ENCODE data around the gene RANBP1.

The RANBP1 gene

DNA sequence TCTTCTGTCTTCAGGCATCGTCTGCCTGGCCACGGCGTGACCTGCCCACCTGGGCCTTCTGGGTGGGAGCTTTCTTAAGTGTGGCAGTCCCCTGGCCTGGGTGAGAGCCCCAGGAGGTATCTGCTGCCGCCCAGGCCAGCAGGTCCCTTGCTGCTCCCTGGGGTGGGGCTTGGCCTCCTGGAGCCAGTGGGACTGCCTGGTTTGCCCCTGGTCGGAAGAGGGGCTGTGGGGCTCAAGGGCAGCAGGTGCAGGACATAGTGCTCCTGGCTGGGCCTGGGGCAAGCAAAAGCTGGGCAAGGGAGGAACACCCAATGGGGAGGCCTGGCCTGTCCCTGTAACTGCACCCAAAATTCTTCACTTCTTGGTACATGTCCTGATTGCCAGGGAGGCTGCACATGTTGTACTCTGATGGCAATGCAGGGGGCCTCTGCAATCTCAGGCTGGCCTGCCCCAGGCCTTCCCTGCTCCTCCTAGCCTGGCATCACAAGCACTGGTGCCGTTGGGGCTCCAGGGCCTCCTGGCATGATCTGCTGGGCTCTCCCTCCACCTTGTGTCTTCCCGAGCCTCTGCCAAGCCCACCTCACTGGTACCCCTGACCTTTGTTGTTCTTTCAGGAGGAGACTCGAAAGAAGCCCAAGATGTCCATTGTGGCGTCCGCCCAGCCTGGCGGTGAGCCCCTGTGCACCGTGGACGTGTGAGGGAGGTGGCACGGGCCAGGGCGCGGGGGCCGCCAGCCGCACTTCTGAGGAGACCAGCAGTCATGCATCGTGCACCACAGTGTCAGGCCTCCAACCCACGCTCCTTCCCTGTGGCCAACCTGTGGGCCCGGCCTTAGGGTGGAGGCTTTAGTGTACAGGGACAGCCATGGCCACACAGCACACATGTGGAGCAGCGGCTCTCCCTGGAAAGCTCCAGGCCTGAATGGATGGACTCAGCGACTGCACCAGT is 6.2 kb upstream of the RANBP1 start:
- no peak for DNase-seq

DNA sequence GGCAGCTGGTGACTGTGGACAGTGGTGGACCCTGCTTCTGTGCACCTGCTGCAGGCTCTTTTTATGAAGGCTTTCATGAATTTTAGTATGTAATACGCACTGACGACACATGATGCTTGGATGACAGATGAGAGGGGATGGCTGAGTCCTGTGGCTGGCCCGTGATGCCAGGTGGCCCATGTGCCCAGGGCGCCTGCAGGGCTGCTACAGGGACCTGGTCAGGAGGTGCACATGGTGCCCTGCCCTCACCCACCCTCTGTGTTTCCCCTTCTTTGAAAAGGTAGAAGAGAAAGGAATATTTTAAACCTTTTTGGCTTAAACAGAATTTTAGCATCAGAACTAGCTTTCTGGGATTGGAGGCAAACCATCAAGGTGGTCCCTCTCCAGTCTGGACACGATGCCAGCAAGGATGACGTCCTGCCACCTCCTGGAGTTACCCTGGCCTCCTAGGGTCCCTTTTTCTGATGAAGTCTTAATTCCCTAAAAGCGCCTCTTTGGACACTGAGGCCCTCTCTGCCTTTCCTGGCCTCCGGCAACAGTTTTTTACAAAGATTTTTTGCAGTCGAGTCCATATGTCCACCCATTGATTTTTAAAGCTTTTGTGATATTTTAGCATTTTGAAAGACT is 5.4 kb upstream of the RANBP1 start:
- DNase-seq = no peak

DNA sequence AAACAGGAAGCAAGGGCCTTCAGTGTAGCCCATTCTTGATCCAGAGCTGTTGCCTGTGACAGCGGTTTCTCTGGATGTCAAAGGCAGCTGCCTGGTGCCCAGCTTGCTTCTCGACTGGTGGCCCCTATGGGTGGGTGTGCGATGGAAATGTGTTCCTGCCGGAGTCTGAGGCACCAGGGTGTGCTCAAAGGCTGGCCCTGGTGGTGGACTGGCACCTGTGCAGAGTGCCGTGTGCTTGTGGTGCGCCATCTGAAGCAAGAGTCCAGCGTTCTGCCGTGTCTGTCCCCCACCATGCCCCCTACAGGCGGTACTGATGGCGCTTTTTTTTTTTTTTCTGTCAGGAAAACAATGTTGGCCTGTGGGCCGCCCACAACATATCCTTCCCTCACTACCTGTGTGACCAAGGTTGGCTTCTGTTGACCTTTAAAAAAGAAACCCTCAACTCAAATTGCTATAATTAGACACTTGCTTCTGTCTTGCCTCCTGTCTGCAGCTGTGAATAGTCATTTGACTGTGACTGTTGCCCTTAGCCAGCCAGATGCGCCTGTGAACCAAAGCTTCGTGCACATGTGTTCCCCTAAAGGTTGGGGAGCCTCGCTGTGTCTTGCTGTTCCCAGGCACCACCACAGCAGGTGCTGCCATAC is 4.7 kb upstream of the RANBP1 start:
- DNase-seq = peak; percentile 4

GRCh38 chr22:20111689-20112622 is 3.9 kb upstream of the RANBP1 start:
- no peak for DNase-seq

DNA sequence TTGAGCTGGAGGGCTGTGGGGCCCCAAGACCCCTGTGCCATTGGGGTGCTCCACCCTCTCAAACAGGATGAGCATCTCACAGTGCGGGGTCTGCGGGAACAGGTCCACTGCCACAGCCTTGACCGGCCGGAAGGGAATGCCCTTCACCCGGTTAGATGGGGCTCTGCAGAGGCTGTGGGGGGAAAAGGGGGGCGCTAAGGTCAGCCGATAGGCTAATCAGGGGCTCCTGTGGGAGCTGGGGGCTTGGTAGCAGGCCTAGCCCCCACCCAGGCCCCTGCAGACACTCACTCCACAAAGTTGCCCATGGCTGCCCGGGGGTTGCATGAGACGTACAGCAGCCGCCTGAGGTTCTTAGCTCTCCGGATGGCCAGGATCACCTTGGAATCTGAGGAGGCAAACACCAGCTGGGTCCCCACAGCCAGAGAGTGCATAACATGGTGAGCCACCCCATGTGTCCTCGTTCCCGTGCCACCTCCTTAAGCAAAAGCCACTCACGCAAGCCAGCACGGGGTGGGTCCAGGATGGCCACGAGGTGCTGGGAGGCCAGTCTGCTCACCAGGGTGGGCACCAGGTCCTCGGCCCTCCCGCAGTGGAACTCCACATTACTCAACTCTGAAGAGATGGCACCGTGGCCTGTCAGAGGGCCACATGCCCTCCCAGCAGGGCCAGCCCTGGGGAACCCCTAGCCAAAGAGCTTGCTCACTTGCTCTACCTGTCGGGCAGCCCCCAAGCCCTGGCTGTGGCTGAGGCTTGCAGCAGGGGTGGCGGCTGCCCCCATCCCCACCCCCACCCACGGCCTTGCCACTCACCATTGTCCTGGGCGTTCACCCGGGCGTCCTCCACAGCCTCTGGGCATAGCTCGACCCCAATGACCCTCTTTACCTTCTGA is 3.0 kb upstream of the RANBP1 start:
- no peak for DNase-seq

DNA sequence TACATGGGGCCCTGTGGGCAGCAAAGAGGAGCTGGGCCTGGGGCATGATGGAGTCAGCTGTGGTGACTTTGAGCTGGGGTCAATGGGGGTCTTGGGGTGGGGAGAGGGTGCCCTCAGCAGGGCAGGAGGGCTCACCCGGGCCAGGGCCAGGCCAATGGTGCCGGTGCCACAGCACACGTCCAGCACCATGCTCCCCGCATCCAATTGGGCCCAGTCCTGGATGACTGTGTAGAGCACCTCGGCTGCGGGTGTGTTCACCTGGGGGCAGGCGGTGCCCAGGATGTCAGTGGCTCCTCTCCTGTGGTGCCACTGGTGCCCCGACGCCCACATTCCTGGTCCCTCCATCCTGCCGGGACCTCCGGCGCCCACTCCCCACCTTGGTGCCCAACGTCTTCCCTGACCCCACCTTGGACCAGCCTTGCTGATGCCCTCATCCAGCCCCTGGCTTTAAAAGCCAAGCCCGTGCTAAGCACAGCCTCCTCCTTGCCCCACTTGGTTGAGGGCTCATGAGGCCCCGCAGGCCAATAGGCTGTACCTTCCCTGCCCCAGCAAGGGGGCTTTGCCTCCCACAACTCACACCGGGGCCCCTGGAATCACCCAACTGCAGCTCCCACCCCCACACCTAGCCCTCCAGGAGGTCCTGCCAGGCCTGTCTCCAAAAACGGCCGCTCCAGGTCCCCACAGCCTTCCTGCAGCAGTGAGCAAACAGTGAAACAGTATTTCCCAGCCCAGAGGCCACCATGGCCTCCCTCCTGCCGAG is 2.2 kb upstream of the RANBP1 start:
- DNase-seq = no peak

DNA sequence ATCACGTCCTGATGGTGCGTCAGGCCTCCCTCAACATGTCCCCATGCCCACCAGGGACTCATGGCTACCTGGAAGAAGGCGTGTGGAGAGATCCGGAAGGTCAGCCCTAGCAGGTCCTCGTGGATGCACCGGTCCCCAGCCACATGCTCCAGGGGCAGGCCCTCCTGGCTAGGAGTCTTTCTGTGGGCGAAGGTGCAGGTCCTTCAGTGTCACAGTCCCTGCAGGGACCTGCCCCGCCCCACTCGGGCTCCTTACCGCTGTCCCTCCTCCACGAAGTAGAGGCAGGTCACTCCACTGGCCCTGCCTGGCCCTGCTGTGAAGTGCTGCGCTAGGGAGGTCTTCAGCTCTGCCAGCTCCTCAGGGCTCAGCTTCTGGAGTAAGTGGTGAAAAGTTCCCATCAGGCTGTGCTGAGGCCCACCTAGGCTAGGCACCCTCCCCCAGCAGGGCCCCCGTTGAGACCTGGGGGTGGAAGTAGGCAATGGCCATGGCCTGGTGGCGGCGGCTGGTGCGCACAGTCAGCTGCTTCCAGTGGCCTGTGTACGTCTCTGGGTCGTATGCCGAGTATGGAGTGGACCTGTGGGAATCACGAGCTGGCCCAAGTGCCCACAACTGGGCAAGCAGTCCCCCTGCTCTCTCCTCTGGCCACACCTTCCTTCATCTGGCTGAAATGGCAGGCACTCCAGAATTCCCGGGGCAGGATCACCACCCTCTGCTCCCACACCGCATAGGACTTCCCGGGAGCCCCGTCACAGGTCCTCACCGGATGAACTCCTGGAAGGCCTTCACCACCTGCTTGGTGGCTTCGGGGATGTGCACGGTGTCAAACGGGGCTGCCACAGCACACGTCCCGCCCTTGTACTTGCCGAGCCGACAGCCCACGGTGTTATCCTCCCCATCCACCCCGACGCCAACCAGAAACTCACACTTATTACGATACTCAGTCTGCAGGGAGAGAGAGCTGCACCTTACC is 1.1 kb upstream of the RANBP1 start:
- no peak for DNase-seq

DNA sequence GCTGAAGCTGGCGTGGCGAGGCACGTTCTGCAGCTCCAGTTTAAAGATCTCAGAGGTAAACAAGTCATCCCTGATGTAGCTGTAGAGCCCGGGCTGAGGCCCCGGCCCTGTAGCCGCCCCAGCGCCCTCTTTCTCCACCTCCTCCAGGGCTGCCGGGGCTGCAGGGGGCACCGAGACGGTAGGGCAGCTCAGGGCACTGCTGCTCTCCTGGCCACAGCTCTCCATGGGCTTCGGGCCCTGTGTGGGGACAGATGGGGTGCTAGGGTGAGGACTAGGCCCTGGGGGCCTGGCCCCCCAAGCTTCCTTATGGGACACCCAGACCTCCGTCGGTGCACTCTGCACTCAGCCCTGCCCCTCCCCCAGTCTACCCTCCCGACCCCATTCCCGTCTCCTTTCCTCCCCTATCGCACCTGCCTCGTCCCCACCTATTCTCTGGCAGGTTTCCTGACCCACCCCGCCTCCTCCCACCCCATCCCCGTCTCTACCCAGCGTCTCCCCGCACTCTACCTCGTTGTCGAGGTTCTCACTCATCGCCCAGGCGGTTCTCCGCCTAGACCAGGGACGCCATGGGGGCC is 559 bp downstream of the RANBP1 start:
- no peak for DNase-seq

DNA sequence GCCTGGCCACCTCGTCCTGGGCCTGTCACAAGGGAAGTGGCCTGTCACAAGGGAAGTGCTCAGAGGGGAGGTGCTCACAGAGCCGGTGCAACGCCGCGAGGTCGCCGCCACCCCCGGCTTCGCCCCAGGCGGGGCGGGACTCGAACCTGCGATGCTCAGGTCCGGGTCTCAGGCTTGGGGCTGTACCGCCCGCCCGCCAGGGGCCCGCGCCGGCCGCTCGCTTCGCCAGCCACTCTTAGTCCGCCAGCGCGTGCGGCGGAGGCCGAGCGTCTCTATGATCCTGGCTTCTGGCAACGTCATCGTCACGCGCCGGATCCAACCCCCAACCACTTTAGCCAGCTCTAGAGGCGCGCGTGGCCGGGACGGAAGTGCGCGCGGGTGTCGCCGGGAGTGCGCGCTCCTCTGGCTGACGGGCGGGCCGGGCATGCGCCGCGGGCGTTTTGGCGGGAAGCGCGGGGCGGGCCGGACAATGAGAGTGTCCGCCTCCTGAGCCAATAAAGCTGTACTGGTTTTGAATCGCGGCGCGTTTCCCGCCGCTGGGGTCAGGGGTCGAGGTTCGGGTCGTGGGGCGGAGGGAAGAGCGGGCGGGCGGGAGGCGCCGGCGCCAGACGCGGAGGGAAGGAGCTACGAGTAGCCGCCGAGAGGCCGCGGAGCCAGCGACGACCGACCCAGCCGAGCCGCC is 1.2 kb downstream of the RANBP1 start, which contains the start of gene TRMT2A:
Gene TRMT2A, minus strand, starts transcription at position 276 of the 682 bp plus-strand sequence. CDS start 320 bp downstream, outside the sequence.
- peak; percentile 95 for DNase-seq

GRCh38 chr22:20117633-20118299 is 1.9 kb downstream of the RANBP1 start:
- DNase-seq = no peak

DNA sequence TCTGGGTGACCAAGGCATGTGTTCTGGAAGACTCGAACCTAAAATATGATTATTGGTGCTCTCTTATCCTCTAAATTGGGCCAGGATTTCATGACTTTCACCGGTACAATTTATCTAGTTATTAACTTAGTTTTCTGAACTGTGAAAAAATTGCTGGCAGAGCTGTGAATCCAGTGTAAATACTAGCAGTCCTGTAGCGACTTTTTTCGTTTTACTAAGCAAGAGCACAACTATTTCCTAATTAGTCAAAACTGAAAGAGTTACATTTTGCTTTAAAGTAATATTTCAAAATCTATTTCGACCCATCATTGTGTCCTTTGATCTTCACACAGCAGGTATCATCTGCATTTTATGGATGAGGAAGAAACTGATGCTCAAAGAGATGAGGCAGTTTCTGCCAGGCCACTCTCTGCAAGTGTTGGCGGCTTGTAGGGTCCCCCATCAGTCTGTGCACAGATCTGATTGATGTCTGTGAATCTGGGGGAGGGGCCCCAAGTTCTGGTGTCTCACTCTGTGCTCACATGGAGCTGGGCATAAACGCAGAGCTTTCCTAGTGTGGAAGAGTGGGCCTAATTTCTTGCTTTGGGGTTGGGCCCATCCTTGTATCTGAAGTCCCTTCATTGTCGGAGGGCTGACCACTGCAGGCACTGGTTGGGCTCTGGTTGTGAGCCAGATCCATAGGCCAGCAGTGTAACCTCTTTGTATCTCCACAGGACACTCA is 2.6 kb downstream of the RANBP1 start:
- DNase-seq = no peak

GRCh38 chr22:20121856-20122415 is 6.0 kb downstream of the RANBP1 start:
- no peak for DNase-seq

GRCh38 chr22:20123366-20124082 is 7.6 kb downstream of the RANBP1 start:
- DNase-seq = no peak

DNA sequence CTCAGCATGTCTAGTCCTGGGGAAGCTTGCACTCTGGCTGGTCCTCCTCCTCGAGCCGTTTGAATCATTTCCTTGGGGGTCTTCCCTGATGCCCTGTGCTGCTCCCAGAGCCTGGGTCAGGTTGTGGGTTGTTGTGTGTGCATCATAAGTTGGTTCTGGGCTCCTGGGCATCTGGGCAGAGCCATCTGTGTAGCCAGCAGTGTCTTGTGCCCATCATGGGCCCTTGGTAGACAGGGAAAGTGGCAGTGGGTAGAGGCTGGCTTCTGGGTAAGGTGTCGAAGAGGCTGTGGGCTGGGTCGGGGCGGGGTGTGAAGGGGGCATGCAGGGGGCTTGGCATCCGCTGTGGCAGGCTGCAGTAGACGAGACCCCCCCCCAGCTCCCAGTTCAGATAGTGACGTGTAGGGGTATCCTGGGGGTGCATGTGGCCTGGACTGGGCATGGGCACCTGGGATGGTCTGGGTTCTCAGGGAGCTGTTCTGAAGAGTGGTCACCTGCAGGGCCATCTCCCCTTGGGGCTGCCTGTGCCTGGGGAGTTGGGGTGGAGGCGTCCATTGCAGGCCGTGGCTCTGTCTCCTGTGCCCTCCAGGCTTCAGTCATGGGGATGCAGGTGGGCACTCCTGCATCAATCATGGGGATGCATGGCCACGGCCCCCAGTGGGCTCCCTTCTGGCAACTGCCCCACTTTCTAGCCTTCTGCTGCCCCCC is 8.3 kb downstream of the RANBP1 start:
- no peak for DNase-seq
